Occipital lobe (tissue), 2 donors: ENCODE data around the gene MAPKBP1. TPM values are rescaled to one million over a fixed set of nuclear protein-coding genes. Genes with fewer than 3 reads are reported as not detected.

Experiments used
- DNase-seq: peaks from one replicate; lab custom pipeline; 2025; lab: John Stamatoyannopoulos, UW
- total RNA-seq: library from RNA; depleted of rRNA; stranded (reverse); fragments of >200 nt; gene quantifications from one replicate; pipeline ENCODE4 v1.2.3, GENCODE V29; 2014

The MAPKBP1 gene
- total RNA-seq, 1 donor from 2014 or later: 32.4 TPM

DNA sequence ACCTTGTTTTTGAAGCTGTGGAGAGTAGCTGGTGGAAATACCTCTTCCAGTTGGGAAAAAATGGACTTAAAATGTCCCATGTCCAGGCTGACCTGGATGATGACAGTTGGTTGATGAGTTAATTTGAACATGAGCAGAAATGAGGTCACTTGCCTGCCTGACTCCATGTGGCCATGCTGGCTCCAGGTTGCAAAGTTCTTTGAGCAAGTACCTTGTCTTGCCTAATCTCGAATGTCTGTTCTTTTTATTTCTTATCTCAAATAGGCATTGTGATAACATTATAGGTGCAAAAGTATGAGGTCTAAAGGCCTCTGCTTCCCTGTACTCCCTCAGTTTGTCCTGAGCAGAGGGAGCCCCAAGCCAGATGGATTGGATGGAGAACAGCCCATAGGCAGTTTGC is 9.0 kb downstream of the MAPKBP1 start:
- DNase-seq: no peak

DNA sequence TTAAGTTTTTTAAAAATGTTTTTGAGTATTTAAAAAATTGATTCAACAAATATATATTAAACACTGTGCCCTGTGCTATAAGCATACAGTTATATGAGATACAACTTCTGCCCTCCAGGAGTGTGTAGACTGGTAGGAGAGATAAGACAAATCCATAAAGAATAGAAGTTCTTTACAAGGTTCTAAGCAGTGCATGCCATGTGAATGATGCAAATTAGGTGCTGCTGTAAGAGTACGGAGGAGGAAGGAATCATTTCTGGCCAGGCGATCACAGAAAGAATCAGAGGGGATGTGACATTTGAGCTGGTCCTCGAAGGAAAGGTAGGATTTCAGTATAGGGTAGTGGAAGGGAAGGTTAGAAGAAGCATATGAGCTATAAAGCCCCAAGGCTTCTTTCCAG is 14.0 kb downstream of the MAPKBP1 start:
- no peak for DNase-seq

DNA sequence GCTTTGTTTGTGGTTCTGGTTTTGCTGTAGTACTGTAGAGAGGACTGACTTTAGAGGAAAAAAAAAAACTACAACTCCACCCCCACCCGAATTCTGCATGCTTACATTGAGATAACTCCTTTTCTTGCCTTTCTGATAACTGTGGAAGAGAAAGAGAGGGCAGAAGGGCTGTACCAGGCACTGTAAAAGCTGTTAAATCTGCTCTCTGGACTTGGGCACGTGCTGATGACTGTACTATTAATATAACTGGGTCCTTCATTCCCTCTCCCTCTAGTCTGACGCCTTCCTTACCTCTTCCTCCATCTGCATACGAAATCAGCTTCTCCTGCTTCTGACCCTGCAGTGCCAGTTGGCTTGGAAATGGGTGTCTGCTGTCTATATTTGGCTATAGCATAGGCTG is 15.0 kb downstream of the MAPKBP1 start:
- DNase-seq: no peak

DNA sequence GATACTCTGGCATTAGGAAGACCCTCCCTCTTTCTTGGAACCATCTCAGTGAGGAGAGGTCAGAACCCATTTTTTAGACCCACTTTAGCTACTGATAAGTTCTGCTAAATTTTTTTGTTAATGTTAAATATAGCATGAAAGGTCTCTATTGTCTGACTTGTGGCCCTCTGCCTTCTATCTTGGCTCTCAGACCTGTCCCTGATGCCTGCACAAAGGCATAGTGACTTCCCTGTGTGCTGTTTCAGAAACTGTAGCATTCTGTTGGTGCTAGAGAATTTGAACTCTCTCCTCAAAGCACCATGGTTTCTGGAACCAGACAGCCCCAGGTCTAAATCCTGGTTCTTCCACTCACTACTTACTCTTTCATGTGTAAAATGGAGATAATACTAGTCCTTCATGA is 15.4 kb downstream of the MAPKBP1 start:
- no peak for DNase-seq

DNA sequence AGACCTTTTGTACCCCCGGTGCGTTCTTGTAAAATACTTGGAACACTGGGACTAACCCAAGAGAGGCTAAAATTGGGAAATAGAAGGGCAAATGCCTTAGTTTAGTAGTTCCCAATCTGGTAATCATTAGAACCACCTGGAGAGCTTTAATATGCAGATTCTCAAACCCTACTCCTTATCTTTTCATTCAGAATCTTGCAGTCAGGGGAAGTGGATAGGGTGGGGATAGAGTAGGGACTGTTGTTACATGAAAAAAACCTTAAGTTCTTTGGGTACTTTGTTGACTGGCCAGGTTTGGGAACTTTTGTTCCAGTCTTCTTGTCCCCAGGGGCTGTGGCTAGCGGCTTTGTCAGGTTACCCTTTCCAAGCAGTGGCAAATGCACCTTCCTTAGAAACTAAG is 15.9 kb downstream of the MAPKBP1 start:
- no peak for DNase-seq

DNA sequence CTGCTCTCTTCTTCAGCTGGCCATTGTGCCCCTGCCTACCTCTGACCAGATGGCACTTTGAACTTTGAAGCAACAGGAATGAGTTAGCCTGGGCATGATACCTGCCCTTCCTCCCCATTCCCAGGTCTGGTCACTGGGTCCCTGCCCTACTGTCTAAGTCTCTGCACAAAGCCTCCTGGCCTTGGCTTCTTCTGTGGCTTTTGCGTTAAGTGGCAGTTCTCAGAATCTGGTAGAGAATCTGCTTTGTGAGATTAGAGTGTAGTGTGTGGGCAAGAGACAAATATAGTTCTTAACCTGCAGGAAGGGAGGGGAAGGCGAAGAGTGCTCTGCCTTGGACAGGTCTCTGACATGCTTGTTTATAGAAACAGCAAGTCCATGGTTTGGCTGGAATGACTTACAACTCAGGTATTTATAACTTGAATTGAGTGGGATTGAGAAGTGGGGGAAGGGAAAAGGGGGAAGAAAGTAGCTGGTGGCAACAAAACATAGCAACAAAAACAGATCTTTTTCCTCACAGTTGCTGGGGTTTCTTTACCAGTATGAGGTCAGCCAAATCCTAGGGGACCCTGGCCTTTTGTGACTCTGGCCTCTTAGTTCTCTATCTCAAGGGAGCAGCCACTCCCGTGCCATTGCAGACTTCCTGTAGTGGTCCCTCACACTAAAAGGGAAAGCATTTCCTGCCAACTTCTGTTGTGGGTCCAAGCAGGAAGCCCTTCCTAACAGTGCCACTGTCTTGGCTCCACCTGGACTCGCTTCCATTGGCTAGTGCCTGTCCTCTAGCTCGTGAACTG is 16.7 kb downstream of the MAPKBP1 start:
- DNase-seq: no peak

DNA sequence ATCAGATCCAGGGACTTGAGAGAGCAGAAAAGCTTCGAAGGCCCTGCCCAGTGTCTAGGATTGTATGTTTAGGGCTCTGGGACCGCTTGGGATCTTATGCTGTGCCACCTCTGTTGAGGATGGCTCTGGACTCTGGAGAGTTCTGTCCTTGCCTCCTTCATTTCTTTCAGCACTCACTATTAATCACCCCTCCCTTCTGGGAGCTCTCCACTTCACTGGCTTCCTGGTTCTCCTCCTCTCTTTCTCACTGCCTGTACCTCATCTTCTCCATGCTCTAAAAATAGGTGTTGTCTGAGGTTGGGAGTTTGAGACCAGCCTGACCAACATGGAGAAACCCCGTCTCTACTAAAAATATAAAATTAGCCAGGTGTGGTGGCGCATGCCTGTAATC is 17.3 kb downstream of the MAPKBP1 start:
- DNase-seq: no peak

DNA sequence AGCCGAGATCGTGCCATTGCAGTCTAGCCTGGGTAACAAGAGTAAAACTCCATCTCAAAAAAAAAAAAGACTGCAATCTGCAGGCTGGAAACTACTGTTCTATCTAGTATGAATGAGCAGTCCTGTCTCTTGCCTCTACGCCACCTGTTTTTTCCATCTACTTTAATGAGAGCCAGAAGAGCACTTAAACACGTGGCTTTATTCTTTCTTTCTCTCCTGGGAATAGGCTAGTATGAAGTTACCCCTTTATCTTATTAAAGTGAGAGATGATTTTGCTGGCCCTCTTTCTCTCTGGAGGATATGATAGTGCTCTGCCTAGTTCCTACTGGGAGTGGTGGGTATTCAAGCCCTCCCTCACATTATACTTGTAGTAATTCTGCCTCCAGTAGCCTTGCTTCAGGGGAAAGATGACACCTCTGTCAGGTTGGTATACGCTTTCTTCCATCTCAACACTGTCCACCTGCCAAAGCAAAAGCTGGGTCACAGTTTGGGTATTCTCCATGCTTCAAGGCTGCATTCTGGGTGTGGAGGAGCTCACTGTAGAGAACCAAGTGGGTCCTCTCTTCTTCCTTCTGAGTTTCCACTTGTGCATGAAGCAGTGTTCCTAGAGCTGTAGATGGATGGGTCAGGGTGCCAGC is 17.8 kb downstream of the MAPKBP1 start:
- DNase-seq: no peak

DNA sequence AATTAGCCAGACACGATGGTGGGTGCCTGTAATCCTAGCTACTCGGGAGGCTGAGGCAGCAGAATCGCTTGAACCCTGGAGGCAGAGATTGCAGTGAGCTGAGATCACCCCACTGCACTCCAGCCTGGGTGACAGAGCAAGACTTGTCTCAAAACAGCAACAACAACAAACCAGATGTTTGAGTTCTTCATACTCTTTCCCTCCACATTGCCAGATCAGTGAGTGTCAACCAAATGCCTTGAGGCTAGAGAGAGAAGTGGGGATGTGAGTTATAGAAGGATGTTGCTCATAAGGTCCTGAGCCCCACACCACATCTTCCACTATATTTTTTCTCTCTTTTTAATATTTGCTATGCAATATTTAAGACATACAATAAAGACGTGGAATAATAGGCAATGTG is 19.8 kb downstream of the MAPKBP1 start:
- no peak for DNase-seq

DNA sequence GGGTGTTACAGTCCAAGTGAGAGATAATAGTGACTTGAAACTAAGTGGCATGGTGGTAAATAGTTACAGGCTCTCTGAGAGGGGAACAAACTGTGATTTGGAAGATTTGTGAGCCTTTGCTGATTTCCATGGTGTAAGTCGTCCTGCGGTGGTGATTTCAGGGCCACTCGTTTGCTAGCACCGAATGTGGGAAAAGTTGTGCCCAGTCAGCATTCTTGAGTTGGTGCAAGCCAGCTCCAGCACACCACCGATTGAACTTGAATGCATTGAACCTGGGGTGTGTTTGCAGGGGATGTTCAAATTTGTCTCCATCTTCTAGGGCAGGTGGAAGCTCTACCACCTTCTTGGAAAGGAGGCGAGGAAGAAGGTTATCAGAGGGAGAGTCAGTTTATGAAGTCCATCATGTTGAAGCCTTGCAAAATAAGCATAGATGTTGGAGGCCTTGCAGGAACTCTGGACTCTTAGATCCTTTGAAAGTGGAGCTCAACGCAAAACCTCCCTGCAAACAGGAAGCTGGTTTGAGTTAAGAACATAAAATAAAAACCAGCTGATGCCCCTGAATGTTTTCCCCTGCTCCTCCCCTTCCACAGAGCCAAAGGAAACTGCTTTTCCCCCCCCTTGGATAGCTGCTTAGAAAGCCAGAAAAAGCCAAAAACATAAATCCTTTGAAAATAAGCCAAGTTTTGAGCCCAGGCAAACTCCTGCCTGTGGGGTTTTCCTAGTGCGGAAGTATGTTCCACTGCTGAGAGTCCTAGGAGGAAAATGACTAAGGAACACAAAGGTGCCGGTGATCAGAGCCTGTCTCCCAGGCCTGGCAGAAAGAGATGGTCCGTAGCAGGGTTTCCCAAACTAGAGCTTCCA is 21.9 kb downstream of the MAPKBP1 start:
- no peak for DNase-seq

DNA sequence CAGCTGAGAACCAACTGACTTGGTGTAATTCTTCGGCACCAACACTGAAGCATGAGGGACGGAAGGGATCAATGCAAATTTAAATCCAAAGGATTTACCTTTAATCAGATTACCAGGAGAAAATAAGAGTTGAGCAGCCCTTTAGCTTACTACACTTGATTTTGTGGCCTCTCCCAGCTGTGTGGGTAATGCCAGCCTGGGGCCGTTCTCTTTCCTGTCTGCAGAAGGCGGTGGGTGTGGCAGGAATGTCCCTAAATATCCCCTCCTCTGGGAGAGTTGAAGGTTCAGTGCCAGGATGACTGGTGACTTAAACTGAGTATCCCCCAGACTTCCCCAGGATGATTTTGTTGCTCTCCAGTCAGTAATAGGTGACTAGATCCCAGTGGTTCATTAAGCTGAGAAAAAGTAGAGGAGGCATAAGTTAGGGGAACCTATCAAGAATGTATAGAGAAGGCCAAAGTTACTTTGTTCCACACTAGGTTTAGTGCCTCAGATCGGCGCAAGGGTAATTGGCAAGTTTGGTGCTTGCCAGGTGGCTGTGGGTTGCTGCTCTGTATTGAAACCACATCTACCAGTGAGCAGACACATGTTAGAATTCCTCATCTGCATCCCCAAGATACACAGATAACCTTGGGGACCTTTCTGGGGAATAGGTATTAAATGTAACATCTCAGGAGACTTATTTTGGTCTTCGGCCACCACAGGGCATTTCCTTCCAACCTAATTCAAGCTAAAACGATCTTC is 23.1 kb downstream of the MAPKBP1 start:
- DNase-seq: no peak

DNA sequence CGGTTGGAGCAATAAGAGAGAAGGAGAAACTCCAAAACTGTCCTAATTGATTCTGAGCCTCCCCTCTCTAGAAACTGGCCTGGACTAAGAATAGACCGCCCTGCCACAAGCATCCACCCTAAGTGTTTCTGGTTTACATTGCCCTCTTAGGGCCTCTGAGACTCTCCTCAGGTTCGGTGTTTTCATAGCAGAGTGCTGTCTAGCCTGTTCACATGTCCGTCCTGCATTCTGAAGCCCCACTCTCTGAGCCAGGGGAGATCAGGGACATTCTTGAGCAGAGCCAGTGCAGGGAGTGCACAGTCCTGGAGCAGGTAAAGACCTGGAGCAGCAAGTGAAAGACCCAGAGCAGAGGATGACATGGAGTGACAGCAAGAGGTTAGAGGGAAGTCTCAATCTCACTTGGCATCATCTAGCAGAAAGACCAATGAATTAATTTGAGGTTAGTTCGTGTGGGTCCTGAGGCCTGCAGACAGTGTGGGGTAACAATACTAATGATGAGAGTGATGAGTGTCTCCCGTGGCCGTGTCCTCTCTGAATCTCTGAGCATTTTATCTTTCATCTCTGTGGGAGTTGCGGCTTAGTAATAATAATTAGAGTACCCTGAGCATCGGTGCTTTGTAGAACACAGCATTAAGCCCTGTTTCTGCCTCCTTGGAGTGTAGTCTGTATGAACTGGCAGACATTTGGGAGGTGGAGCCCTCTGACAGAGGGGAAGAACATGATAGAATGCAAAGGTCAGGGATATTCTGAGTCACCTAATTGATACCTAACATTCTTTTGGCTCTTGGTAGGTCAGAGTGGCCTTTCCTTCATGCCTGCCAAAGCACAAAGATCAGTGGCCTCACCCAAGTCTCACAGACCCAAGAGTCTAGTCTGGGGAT is 24.6 kb downstream of the MAPKBP1 start:
- no peak for DNase-seq

DNA sequence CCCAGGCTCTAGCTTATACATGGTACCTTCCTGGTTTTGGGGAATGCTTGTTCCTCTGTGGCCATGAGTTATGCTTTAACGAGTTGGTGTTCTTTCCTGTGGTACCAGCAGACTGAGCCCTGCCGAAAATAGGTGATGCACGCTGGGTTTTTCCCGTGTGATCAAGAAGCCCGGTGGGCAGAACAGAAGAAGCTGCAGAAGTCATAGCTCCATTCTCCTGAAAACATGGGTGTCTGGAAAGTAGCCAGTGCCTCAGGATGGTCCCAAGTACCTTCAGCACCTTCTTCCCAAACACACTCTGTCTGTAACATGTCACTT is 25.2 kb downstream of the MAPKBP1 start:
- no peak for DNase-seq

DNA sequence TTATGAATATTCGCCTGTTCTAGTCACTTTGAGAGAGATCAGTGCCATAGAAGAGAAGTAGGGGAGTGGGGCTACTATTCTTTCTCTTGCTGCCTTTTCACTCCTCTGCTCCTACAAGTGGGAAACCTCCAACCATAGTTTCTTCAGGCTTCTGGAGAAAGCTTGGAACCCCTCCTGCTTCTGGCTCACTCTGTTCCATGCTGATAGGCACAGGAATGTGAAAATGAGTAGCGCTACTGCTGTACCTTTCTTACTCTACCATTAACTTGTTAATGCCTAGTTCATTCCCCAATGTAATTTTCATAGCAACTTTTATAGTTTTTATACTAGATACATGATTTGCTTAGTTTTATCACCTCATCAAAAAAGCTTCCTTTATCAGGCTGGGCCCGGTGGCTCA is 26.9 kb downstream of the MAPKBP1 start:
- no peak for DNase-seq

DNA sequence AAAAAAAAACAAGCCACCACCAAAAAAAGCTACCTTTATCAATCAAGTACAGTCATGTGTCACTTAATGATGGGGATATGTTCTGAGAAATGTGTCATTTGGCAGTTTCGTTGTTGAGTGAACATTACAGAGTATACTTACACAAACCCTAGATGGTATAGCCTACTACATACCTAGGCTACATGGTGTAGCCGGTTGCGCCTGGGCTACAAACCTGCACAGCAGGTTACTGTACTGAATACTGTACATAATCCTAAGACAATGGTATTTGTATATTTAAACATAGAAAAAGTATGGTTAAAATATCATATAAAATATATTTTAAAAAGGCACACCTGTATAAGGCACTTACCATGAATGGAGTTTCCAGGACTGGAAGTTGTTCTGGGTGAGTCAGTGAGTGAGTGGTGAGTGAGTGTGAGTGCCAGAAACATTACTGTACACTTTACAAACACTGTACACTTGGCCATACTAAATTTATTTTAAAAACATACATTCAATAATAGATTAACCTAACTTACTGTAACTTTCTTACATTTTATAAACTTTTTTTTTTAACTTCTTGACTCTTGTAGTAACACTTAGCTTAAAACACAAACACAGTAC is 27.7 kb downstream of the MAPKBP1 start:
- no peak for DNase-seq

DNA sequence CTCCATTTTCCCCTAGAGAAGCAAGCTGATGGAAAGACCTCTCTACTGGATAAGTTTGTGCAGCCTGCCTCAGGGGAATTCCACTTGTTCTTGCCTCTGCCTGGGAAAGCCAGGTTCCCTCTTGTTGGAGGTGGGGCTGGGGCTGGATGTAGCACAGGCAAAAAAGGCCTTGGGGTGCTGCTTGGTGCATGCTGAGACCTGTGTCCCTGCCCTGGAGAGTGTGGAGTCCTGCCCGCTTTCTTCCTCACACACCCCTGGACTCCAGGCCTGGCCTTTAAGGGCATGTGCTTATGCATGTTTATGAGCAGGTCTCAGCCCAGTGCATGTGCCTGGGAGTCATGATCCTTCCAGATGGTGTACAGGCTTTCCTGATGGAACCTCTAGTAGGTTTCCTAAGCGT is 30.1 kb downstream of the MAPKBP1 start:
- DNase-seq: no peak

DNA sequence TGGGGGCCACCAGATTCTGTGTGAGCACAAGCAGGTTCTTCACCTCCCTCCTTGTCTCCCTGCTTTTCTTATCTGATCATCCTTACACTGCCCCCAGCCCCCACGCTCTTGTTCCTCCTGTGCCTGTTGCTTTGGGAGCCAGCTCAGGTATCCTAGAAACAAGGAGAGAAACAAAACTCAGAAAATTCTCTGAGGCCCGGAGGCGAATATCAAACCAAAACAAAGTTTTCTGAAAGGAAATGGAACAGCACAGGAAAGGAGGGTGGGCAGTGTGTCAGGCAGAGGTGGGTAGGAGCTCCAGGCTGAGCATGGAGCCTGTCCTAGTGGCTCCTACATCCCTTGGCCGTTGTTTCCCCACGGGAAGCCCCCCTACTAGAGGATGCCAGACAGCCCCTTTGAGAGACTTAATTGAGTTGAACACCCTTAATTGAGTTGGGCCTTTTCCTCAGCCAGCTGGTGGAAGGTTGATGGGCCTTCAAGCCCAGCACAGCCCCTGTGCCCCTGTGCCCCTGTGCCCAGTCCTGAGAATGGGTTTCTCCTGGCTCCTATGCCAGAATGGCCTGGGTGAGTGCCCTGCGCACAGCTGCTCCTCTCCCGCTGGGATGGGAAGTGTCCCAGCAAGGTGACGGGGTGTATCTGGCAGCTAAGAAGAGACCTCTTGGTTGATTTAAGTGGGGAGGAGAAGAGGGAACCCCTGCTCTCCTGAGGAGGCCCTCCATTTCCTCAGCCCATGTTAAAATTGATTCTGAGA is 30.8 kb downstream of the MAPKBP1 start:
- no peak for DNase-seq

DNA sequence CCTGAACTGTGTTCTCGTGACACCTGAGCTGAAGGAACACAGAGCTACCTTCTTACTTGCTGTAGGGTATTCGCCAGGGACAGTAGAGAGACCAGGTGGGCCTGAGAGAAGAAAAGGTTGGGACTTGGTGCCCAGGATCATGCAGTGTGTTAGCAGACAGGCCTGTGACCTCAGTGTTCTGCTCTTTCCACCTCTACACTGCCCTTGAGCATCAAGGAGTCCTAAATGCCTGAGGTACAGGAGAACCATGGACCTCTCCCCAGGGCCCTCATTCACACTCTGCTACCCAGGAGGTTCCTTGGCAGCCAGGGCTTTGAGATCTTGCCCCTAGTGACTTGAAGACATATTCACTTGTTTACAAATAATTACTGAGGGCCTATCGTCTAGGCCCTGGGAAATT is 31.4 kb downstream of the MAPKBP1 start:
- no peak for DNase-seq

DNA sequence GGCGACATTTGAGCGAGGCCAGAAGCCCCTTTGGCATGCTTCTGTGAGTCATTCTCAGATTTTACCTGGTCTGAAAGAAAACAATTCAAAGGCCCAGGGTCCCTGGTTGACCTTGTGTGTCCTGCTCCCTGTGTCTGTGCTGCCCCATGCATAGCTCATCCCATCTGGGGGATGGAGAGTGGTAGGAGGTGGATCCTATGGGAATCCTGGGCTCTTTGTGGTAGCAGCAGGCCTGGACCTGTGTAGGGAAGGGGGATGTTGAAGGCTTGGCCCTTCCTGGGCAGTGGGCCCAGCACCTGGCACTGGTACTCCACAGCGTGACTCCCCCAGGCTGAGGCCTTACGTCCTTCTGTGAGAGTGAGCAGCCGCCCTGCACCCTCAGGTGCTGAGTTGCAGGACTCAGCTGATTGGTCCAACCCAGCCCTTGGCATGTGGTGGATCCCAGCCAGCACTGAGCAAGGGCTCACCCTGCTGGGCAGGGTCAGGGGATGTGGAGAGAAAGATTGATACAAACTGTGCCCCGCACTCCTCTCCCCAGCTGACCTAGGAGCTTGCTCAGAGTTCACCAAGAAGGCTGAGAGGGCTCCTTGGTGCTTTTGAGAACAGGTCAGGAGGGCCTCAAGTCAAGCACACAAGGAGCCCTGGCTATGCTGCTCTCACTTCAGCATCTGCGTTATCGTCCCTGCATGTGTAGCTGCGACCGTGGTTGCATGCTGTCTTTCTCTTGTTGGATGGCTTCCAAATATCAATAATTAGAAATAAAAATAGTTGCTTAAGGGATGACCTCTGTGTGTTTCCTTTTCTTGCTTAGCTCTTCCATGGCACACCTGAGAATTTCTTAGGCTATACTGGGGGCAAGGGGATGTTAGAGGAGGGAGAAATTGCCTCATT is 32.3 kb downstream of the MAPKBP1 start:
- DNase-seq: no peak
